Measurements from ENCODE around the gene STXBP5.

The STXBP5 gene

DNA sequence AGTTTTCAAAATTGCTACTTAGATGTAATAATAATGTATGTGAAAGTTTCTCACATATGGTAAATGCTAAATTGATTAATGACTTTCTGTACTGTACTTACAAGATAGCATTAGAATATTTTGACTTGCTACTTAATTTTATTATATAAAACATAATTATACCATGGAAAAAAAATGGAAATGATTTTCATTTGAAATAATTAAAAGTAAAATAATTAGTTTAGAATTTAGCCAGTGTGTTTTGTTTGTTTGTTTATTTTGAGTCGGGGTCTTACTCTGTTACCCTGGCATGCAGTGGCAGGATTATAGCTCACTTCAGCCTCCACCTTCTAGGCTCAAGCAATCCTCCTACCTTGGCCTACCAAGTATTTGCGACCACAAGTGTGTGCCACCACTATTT is 7.1 kb downstream of the STXBP5 start:
- DNase-seq (ENCODE audit: low spot score) = no peak

DNA sequence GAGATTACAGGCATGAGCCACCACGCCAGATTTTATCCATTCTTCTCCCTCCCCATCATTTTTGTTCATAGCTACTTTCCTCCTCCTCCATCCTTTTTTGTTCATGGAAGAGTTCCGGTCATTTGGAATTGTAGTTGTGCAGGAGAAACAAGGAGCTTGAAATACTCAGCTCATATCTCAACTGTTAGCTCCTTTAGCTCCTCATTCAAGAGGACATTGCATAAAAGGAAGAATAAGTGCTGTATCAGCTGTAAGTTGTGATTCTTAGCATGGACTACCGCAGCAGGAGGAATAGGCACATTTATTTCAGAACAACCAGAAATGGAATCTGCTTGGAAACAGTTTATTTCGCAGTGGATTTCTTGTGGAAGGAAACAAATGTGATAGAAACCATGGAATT is 7.6 kb downstream of the STXBP5 start:
- no peak for DNase-seq (ENCODE audit: low spot score)

DNA sequence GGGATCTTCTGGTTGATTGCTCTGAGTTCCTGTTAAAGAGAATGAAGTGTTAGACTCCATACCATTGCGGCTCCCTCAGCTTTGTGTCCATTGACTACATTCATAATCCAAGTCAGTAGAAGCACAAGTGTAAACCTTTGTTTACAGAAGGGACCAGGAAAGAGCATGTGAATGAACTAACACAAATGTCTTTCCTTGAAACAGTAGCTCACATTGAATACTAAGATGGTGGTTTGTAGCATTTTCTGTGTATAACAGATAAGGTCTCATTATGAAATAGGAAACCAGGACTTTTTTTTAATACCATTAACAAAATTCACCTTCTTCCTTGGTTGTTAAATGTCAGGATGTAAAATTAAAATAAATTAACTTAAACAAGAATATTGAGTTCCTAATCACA is 8.4 kb downstream of the STXBP5 start:
- DNase-seq (ENCODE audit: low spot score) = no peak

DNA sequence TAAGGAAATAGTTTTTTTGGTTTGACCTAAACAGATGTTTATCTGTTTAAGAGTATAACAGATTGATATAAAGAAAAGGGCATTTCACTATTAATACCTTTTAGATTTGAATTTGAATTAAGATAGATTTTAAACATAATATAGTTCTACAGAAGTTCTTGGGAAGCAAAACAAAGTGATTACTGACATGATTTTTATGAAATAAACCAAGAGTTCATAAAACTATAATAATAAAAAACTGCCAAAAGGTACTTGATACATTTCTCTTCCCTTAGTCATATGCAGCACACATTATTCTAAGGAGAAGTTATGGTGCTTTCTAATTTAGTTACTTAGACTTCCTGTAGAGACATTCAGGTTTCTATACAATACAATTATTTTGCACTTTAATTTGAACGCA is 9.6 kb downstream of the STXBP5 start:
- no peak for DNase-seq (ENCODE audit: low spot score)

DNA sequence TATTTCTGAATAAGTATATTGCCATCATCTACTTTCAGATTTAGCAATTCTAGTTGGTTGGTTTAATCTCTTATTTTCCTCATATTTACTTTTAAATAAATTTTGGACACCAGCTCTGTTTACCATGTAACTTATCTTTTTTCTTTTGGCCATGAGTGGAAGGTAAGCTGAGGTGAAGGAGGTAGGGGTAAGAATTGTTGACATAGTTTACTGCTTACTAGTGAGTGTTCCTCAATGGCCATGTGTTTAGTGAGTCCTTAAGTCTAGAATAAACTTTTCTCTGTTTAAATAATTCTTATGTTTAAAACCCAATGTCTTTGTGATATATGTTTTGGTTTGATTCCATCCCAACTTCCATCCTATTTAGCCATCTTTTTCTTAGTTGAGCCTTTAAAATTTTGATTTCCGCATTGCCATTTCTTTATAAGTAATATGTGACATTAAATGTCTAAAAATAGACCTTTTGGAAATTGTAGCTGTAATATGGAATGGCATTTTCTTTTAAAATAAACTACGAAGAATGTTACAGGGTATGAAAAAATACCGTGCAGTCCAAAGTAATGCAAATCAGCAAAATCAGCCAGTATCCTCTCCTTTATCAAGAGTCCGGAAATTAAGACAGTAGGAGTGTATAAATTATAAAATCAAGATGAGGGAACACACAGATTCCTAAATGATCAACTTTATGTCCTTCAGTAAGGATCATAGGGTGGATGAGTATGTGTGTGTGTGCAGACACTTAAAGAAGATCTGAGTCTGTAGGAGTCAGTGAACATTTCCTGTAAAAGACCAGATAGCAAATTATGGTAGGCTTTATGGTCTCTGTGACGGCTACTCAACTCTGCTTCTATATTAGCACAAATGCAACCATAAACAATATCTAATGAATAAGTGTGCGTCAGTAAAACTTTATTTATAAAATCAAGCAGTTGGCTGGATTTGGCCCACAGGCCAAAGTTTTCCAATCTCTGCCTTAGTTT is 10.3 kb downstream of the STXBP5 start:
- no peak for DNase-seq (ENCODE audit: low spot score)

DNA sequence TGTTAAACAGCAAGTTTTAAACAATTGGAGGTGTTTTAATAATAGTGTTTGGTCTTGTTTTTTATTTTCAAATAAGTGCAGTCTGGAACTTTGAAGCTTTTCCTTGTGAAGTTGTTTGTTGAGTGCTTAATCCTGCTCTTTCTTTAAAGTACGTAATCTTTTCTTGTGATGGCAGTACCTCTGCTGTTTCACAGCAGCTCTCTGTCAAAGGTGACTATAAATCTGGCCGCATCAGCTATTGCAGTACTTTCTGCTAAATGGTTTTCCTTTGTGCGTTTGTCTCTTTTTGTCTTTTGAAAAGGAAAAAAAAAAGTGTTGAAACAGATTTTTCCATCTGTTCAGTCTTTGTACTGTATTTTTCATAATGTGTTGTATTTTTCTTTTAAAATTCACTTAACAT is 12.7 kb downstream of the STXBP5 start:
- no peak for DNase-seq (ENCODE audit: low spot score)

DNA sequence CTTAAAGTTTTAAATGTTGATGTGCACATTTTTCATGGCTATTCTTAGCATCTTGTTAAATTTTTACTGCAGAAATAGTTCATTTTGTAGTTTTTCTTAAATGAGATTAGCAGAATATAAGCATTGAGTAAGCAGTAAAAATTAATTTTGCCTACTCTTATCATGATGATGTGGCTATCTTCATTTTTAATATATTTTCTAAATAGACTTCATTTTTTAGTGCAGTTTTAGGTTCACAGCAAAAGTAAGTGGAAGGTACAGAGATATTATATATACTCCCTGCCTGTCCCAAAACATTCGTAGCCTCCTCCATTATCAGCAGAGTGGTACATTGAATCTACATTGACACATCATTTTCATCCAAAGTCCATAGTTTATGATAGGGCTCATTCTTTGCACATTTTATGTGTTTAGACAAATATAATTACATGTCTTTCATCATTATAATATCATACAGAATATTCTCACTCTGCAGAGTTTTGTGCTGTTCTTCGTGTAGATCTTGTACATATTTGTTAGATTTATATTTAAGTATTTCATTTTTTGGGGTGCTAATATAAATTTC is 13.7 kb downstream of the STXBP5 start:
- no peak for DNase-seq (ENCODE audit: low spot score)

DNA sequence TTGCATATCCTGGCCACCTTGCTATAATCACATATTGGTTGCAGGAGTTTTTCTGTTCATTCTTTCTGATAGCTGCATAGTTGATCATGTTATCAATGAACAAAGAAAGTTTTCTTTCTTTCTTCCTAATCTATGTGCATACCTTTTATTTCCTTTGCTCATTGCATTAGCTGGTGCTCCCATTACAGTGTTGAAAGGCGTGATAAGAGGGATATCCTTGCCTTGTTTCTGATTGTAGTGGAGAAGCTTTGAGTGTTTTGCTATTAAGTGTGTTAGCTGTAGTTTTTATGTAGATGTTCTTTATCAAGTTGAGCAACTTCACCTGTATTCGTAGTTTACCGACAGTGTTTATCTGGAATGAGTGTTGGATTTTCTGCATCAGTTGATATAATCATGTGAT is 14.6 kb downstream of the STXBP5 start:
- no peak for DNase-seq (ENCODE audit: low spot score)

DNA sequence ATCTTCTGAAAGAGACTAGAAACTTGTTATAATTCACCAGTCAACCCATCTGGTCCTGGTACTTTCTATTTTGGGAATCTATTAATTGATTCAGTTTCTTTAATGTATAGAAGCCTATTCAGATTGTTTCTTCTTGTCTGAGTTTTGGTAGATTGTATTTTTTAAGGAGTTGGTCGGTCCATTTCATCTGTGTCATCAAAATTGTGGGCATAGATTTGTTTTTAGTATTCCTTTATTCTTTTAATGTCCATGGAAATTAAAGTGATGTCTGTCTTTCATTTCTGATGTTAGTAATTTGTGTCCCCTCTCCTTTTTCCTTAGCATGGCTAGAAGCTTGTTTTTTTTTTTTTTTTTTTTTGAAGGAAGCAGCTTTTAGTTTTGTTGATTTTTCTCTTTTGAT is 15.2 kb downstream of the STXBP5 start:
- no peak for DNase-seq (ENCODE audit: low spot score)

DNA sequence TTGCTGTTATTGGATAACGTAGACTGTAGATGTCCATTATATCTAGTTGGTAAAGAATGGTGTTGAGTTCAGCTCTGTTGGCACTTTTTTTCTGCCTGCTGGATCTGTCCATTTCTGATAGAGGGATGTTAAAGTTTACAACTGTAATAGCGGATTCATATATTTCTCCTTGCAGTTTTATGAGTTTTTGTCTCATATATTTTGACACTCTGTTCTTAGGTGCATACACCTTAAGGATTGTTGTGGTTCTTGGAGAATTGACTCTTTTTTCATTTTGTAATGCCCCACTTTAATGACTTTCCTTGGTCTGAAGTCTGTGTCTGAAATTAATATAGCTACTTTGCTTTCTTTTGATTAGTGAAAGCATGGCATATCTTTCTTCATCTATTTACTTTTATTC is 16.1 kb downstream of the STXBP5 start:
- no peak for DNase-seq (ENCODE audit: low spot score)

DNA sequence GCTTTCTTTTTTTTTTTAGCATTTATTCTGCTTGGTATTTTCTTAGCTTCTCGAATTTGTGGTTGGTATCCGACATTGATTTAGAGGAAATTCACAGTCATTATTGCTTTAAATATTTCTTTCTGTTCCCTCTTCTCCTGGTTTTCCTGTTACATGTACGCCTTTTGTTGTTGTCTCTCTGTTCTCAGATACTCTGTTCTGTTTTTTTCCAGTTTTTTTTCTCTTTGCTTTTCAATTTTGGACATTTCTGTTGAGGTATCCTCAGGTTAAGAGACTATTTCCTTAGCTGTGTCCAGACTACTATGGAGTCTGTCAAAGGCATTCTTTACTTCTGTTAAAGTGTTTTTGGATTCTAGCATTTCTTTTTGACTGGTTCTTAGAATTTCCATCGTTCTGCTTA is 17.5 kb downstream of the STXBP5 start:
- no peak for DNase-seq (ENCODE audit: low spot score)

DNA sequence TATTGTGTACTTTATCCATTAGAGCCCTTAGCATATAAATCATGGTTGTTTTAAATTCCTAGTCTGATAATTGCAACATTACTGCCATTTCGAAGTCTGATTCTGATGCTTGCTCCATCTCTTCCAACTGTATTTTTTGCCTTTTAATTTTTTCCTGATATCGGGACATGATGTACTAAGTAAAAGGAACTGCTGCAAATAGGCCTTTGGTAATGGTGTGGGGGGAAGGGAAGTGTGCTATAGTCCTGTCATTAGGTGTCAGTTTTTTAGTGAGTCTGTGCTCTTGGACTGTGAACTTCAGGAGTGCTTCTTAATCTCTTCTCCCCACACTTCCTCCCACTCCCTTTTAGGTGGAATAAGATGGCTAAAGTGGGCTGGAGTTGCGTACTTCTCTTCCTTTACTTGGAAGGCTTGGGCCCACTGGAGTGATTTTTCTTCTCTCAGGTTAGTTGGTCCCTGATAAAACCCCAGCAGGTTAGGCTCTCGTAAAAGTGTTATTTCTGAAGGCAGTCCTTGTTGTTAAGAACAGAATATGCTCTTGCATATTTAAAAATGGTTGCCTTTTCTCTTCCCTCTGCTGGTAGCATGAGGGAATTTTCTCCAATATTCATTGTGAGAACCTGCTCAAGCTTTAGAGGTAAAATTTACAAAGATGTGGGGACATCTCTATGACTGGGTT is 18.1 kb downstream of the STXBP5 start:
- DNase-seq (ENCODE audit: low spot score) = no peak

DNA sequence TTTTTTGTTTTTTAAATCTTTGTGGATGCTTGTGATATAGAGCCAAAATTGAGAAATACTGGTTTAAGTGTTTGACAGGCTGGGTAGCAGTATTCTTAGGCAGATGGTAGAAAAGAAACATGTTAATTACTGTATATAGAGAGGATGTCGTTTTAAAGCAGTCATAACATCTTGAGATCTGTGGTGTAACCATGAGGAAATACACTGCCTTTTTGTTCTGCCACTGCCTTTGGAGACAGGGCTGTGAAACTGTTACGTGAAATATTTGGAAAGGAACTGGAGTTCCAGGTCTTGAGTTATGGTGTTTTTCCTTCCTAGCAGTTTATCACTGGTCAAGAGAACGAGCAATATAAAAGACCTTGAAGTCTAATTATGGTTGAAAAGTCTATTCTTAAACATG is 19.5 kb downstream of the STXBP5 start:
- no peak for DNase-seq (ENCODE audit: low spot score)

DNA sequence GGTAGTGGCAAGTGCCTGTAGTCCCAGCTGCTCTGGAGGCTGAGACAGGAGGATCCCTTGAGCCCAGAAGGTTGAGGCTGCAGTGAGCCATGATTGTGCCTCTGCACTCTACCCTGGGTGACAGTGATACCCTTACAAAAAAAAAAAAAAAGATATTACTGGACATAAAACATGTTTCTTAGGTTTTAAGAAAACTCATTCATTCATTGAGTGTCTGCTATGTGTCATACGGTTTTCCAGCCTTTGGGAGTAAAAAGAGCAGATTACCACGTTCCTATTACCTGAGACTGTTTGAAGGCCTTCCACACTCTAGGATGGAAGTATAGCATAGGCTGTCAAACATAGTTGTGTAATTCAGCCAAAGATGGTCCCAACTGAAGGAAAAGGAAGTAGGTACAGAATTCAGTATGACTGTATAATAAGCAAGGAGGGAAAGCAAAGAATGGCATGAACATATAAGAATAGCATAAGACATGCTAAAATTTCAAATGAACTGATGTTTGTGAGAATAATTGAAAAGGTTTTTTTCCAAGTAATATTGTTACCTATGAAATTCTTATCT is 22.0 kb downstream of the STXBP5 start:
- DNase-seq (ENCODE audit: low spot score) = no peak

DNA sequence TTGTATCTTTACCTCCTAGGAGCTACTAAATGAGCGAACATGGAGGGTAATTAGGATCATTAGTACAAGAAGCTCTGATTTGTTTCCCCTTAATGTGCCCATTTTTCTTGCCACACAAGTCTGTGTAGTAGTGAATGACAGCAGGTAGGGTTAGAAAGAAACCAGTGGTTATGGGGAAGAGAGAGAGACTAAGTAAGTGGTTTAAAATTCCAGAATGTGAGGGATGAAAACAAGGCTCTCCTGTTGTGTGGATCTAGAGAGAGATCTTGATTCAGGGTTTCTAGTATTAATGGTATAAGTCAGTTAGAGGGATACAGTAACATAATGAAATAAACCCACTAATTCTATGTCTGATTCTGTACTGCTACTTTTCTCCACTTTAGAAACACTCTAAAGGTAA is 22.7 kb downstream of the STXBP5 start:
- DNase-seq (ENCODE audit: low spot score) = no peak

DNA sequence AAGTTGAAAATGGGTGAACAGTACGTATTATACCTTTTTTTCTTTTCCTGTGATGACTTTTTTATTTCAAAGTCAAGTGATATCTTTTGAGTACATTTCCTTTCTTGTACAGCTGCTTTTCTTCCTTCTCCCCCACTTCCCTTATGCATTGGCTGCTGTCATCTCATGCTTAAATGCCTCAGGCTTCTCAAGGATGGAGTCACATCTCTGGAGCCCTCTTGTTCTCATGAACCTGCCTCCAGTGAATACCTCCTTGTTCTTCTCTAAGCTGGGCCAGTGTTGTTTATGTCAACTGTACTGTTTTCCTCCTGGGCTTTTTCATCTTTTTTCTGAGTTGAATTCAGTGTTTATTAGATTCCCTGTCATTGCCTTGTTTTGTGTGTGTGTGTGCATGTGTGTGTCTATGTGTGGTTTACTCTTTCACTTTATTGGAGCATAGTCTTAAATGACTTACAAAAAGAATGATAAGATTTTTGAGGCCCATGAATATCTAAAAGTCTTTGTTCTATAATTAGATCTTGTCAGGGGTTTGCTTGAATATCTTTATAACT is 23.6 kb downstream of the STXBP5 start:
- no peak for DNase-seq (ENCODE audit: low spot score)

DNA sequence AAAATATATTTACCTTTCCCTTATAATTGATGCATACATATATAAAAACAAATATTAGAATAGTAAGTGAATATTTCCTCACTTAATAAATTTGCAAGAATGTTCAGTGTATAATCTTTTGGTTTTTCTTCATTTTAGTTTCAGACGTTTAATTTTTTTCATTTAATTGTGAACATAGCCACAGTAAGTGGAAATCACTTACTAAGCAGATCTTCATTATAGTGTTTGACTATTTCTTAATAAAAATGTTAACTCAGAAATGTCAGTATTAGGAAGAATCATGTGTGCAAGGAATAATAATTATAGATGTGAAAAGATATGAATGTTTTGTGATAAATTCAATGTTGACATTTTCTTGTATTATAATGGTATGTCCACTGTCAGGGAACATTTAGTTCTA is 27.4 kb downstream of the STXBP5 start:
- DNase-seq (ENCODE audit: low spot score) = no peak

DNA sequence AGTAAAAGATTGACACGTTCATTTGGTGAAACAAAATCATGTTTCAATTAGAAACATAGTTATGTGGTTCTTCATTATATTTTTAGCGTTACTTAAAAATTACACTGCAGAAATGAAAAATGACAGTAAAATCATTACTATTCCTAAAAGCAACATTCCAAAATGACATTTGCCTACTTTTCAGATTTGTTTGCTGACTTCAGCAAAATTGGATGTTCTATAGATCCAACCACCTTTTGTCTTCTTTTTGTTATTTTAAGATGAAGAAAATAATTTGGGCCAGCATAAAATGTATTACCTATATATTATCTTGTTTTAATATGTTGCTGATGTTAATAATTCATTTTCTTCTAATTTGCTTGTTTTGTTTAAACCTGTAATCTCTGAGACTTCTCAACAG is 30.5 kb downstream of the STXBP5 start:
- DNase-seq (ENCODE audit: low spot score) = no peak

DNA sequence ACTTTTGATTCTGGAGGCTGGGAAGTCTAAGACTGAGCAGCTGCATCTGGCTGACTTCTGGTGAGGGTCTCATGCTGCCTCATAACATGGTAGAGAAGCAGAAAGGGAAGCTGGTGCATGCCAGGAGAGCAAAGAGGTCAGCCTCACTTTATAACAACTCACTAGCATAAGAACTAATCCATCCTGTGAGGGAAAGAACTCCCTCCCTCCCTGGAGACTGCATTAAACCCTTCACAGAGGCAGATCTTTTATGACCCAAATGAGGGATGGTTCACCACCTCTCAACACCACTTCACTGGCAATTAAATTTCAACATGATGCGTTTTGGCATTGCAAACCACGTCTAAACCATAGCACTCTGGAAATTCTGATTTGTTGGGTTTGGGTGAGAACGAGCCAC is 33.9 kb downstream of the STXBP5 start:
- no peak for DNase-seq (ENCODE audit: low spot score)

DNA sequence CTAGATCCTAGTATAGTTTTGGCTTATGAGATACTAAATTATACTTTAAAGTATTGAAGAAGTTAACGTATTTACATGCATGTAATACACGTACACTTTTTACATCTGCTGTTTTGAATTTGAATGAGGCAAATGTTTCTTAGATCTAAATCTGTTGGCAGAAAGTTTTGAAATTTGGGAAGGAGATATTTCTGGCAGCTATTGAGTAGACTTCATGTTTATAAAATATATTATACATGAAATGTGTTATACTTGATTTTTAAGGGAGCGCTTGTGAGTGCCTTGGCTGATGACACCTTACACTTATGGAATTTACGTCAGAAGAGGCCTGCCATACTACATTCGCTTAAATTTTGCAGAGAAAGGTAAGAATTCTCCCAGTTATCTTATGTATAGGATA is 34.7 kb downstream of the STXBP5 start:
- DNase-seq (ENCODE audit: low spot score) = no peak

DNA sequence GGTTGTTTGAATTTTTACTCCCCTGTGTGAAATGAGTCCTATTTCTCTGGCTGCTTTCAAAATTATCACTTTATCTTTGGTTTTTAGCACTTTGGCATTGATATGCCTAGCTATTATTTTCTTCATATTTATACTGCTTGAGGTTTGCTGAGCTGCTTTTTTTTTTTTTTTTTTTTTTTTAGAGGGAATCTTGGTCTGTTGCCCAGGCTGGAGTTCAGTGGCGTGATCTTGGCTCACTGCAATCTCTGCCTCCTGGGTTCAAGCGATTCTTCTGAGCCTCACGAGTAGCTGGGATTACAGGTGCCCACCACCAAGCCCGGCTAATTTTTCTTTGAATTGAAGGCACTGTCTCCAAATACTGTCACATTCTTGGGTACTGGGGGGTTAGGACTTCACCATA is 40.6 kb downstream of the STXBP5 start:
- DNase-seq (ENCODE audit: low spot score) = no peak

DNA sequence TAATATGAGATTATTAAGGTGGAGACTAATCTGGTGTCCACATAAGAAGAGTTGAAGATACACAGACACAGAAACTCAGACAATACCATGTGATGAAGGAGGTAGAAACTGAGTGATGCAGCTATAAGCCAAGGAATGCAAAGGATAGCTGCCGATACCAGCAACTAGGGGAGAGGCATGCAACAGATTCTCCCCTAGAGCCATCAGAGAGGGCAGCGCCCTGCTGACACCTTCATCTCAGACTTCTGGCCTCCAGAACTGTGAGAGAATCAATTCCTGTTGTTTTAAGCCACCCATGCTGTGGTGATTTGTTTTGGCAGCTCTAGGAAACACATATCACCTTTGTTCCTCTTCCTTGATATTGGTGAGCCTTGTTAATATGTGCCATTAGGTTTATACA is 41.5 kb downstream of the STXBP5 start:
- no peak for DNase-seq (ENCODE audit: low spot score)

Data from CD4-positive, alpha-beta T cell treated with Interleukin-6 at 100 ng/mL for 8 hours (primary cell).